Neural cell (in vitro differentiated cells): ENCODE measurements around the gene CLDN6. TPM values are rescaled to one million over a fixed set of nuclear protein-coding genes. Genes with fewer than 3 reads are reported as not detected.

Experiments
- H2AFZ ChIP-seq: fragments of 200-600, 300-800 bp; sonication (generic), shearing (Covaris generic); 2 replicates; pipeline ENCODE4 v1.6.0; 2014; ENCODE audit warnings: low read depth, mild to moderate bottlenecking, antibody characterized with exemption, low read length, moderate library complexity
- H3F3A ChIP-seq: fragments of 200-600 bp; shearing (Covaris generic); 2 replicates; pipeline ENCODE4 v1.6.1; 2016; ENCODE audit warnings: mild to moderate bottlenecking, moderate library complexity, mixed read lengths, antibody characterized with exemption, low read length; ENCODE audit not compliant: insufficient read depth, poor library complexity, severe bottlenecking
- H3K27ac ChIP-seq: fragments of 200-600, 300-800 bp; sonication (generic), shearing (Covaris generic); 2 replicates; pipeline ENCODE4 v1.5.1; 2014; ENCODE audit warnings: mild to moderate bottlenecking, low read length, moderate library complexity
- H3K27me3 ChIP-seq: fragments of 300-800, 200-600 bp; sonication (generic), shearing (Covaris generic); 2 replicates; pipeline ENCODE4 v1.6.0; 2014; ENCODE audit warnings: mild to moderate bottlenecking, low read depth, low read length, moderate library complexity; ENCODE audit not compliant: insufficient read depth
- H3K36me3 ChIP-seq: fragments of 300-800, 200-600 bp; sonication (generic), shearing (Covaris generic); 2 replicates; pipeline ENCODE4 v1.5.1; 2014; ENCODE audit warnings: mild to moderate bottlenecking, antibody characterized with exemption, low read length, moderate library complexity; ENCODE audit not compliant: insufficient read depth
- H3K4me2 ChIP-seq: fragments of 300-800, 200-600 bp; sonication (generic), shearing (Covaris generic); 2 replicates; pipeline ENCODE4 v1.6.0; 2014; ENCODE audit warnings: mild to moderate bottlenecking, low read length
- H3K4me3 ChIP-seq: fragments of 300-800, 200-600 bp; sonication (generic), shearing (Covaris generic); 2 replicates; pipeline ENCODE4 v1.5.1; 2014; ENCODE audit warnings: mild to moderate bottlenecking, low read length, moderate library complexity
- H3K79me2 ChIP-seq: fragments of 200-600 bp; shearing (Covaris generic); replicated peaks from 2 replicates; pipeline ENCODE4 v1.6.0; 2014; ENCODE audit warnings: mild to moderate bottlenecking, low read length, moderate library complexity; ENCODE audit not compliant: insufficient read depth
- H3K9ac ChIP-seq: fragments of 300-800, 200-600 bp; sonication (generic), shearing (Covaris generic); 2 replicates; pipeline ENCODE4 v1.6.1; 2016; ENCODE audit warnings: mild to moderate bottlenecking, low read length, mixed read lengths
- H3K9me2 ChIP-seq: fragments of 200-600 bp; shearing (Covaris generic); 2 replicates; pipeline ENCODE4 v1.6.1; 2016; ENCODE audit warnings: mild to moderate bottlenecking, low read length, mixed read lengths; ENCODE audit not compliant: insufficient read depth
- H3K9me3 ChIP-seq: fragments of 200-600, 300-800 bp; sonication (generic), shearing (Covaris generic); 2 replicates; pipeline ENCODE4 v1.6.1; 2016; ENCODE audit warnings: mild to moderate bottlenecking, mixed run types, low read length, moderate library complexity, mixed read lengths
- H4K20me1 ChIP-seq: fragments of 200-600 bp; shearing (Covaris generic); 2 replicates; pipeline ENCODE4 v1.6.1; 2016; ENCODE audit warnings: mild to moderate bottlenecking, mixed run types; ENCODE audit not compliant: insufficient read depth
- EP300 ChIP-seq: fragments of 450-650 bp; conservative IDR thresholded peaks from 2 replicates; pipeline ENCODE4 v1.6.1; 2014; ENCODE audit warnings: antibody characterized with exemption, mild to moderate bottlenecking, moderate library complexity; ENCODE audit not compliant: poor library complexity, severe bottlenecking
- EZH2 ChIP-seq: fragments of 200-600, 300-800 bp; shearing (Covaris generic), sonication (generic); IDR thresholded peaks from 2 replicates; pipeline ENCODE4 v1.6.1; 2014; ENCODE audit warnings: antibody characterized with exemption, low read length, borderline replicate concordance, mild to moderate bottlenecking; ENCODE audit not compliant: insufficient read depth, poor library complexity, severe bottlenecking
- MXI1 ChIP-seq: fragments of 450-650 bp; conservative IDR thresholded peaks from 2 replicates; pipeline ENCODE4 v1.6.1; 2014; ENCODE audit warnings: antibody characterized with exemption, mild to moderate bottlenecking; ENCODE audit not compliant: poor library complexity, severe bottlenecking
- POLR2AphosphoS5 ChIP-seq: IDR thresholded peaks from 2 replicates; pipeline ENCODE4 v1.6.1; 2012
- RAD21 ChIP-seq: fragments of 450-650 bp; conservative IDR thresholded peaks from 2 replicates; pipeline ENCODE4 v1.6.1; 2014; ENCODE audit warnings: antibody characterized with exemption, mild to moderate bottlenecking, moderate library complexity
- REST ChIP-seq: IDR thresholded peaks from 2 replicates; pipeline ENCODE4 v1.6.1; 2012; ENCODE audit warnings: borderline replicate concordance
- SMC3 ChIP-seq: fragments of 450-650 bp; conservative IDR thresholded peaks from 2 replicates; pipeline ENCODE4 v1.6.1; 2014; ENCODE audit warnings: antibody characterized with exemption, mild to moderate bottlenecking, moderate library complexity; ENCODE audit not compliant: poor library complexity
- TAF1 ChIP-seq: IDR thresholded peaks from 2 replicates; pipeline ENCODE4 v1.6.1; 2012; ENCODE audit warnings: low read depth
- polyA plus RNA-seq: library from polyadenylated mRNA; depleted of rRNA; stranded (reverse); fragments of >200 nt; gene quantifications from 2 replicates; pipeline ENCODE4 v1.2.3, GENCODE V29; 2014
- TF ChIP-seq, protein P1 (sequence below): fragments of 450-650 bp; IDR thresholded peaks from 2 replicates; pipeline ENCODE4 v1.5.1; 2014; ENCODE audit warnings: antibody characterized with exemption, mild to moderate bottlenecking, moderate library complexity; ENCODE audit not compliant: poor library complexity, severe bottlenecking

CLDN6 gene
- polyA plus RNA-seq, 1 donor from 2014 or later = not detected

DNA sequence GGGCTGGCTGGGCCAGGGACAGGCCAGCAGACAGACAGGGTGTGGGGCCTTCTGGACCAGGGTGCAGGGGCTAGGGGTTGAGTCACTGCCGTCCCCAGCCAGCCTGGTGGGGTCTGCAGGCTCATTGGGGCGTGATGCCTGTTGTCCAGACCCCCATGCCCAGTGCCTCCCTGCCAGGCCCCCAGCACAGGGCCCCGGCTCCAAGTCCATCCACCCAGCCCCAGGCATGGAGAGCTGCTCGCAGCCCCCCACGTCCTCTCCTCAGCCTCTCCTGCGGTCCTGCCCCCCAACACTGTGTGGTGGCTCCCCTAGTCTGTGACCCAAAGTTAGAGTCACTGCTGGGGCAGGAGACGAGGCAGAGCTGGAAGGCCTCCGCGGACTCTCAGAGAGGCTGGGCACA is 30.7 kb downstream of the CLDN6 start:
- TF ChIP-seq SMC3 (no peak), REST (no peak), RAD21 (no peak)
- Histone ChIP-seq H3K9me2 (no peaks in the 10 kb centered on the region), H3K4me2 (no peak overlapping the region), H3K79me2 (no peaks in the 10 kb centered on the region), H3K4me3 (no peak overlapping the region), H3F3A (no peaks in the 10 kb centered on the region), H3K9ac (no peak overlapping the region), H3K36me3 (no peaks in the 10 kb centered on the region), H3K27ac (no peak overlapping the region), H3K9me3 (no peaks in the 10 kb centered on the region), H3K27me3 (no peaks in the 10 kb centered on the region), H2AFZ (no peak overlapping the region), H4K20me1 (no peaks in the 10 kb centered on the region)

- Histone ChIP-seq H3F3A (no peaks in the 10 kb centered on the region), H3K27me3 (no peaks in the 10 kb centered on the region), H3K36me3 (no peaks in the 10 kb centered on the region), H3K9ac (no peak overlapping the region), H4K20me1 (no peaks in the 10 kb centered on the region), H3K4me2 (no peak overlapping the region), H3K27ac (no peak overlapping the region), H3K4me3 (no peak overlapping the region), H3K9me3 (no peaks in the 10 kb centered on the region), H2AFZ (no peak overlapping the region), H3K9me2 (no peaks in the 10 kb centered on the region), H3K79me2 (no peaks in the 10 kb centered on the region)
- no peak for TF ChIP-seq EZH2
- no peak for TF ChIP-seq MXI1
- no peak for TF ChIP-seq TAF1
- TF ChIP-seq SMC3 = no peak
- no peak for TF ChIP-seq EP300
- TF ChIP-seq, protein P1, sequence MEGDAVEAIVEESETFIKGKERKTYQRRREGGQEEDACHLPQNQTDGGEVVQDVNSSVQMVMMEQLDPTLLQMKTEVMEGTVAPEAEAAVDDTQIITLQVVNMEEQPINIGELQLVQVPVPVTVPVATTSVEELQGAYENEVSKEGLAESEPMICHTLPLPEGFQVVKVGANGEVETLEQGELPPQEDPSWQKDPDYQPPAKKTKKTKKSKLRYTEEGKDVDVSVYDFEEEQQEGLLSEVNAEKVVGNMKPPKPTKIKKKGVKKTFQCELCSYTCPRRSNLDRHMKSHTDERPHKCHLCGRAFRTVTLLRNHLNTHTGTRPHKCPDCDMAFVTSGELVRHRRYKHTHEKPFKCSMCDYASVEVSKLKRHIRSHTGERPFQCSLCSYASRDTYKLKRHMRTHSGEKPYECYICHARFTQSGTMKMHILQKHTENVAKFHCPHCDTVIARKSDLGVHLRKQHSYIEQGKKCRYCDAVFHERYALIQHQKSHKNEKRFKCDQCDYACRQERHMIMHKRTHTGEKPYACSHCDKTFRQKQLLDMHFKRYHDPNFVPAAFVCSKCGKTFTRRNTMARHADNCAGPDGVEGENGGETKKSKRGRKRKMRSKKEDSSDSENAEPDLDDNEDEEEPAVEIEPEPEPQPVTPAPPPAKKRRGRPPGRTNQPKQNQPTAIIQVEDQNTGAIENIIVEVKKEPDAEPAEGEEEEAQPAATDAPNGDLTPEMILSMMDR = no peak
- TF ChIP-seq REST = no peak
- no peak for TF ChIP-seq POLR2AphosphoS5
- TF ChIP-seq RAD21 = no peak
Measured at GRCh38 chr16:2986623-2987188, 31.3 kb downstream of the CLDN6 start.
